Measurements from ENCODE around the gene ZSCAN25.

DNA sequence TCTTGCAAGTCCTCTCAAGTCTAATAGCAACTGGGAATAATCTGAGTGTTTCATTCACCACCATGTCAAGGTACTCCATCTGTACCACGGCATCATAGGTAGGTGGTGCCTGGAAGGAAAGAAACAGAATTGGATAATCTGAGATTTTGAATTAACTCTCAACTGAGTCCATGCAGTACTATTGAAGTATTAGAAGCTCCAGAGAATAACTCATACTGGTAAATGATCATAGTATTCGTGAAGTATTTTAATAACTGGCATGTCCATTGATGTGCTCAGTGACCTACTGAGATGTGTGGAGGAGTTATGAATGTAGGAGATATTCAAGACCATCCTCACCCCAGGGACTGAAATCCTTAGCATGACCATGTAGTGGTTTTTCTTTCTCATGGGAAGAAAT lies 35.9 kb downstream of the ZSCAN25 start:
- TF ChIP-seq, protein P1, sequence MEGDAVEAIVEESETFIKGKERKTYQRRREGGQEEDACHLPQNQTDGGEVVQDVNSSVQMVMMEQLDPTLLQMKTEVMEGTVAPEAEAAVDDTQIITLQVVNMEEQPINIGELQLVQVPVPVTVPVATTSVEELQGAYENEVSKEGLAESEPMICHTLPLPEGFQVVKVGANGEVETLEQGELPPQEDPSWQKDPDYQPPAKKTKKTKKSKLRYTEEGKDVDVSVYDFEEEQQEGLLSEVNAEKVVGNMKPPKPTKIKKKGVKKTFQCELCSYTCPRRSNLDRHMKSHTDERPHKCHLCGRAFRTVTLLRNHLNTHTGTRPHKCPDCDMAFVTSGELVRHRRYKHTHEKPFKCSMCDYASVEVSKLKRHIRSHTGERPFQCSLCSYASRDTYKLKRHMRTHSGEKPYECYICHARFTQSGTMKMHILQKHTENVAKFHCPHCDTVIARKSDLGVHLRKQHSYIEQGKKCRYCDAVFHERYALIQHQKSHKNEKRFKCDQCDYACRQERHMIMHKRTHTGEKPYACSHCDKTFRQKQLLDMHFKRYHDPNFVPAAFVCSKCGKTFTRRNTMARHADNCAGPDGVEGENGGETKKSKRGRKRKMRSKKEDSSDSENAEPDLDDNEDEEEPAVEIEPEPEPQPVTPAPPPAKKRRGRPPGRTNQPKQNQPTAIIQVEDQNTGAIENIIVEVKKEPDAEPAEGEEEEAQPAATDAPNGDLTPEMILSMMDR (IDR thresholded peaks at IDR 0.05): no peak
- TF ChIP-seq POLR2A (IDR thresholded peaks at IDR 0.05): peak in 1 of 3 donors; percentile 16
